OCI-LY3 (cell line): ENCODE results near the gene RECQL.

ENCODE experiments used
- H2AFZ ChIP-seq: fragments of 200-600, 300-600 bp; shearing (Covaris generic); 2 replicates; pipeline ENCODE4 v1.6.0; 2014; ENCODE audit warnings: antibody characterized with exemption, low read depth, low read length
- H3K27ac ChIP-seq: fragments of 200-600, 300-600 bp; sonication (generic); 2 replicates; pipeline ENCODE4 v1.5.1; 2014; ENCODE audit warnings: mild to moderate bottlenecking, low read length, moderate library complexity, mixed read lengths
- H3K27me3 ChIP-seq: fragments of 200-600, 300-600 bp; sonication (generic); 2 replicates; pipeline ENCODE4 v1.6.1; 2014; ENCODE audit warnings: low read depth, low read length, mixed read lengths
- H3K36me3 ChIP-seq: fragments of 200-600, 300-600 bp; sonication (generic); replicated peaks from 2 replicates; pipeline ENCODE3; 2014; ENCODE audit warnings: low read depth, low read length, mixed read lengths
- H3K4me1 ChIP-seq: fragments of 300-600, 200-600 bp; sonication (generic); 2 replicates; pipeline ENCODE4 v1.6.1; 2014; ENCODE audit warnings: low read length, mixed read lengths
- H3K4me2 ChIP-seq: fragments of 200-600, 300-600 bp; sonication (generic); 2 replicates; pipeline ENCODE4 v1.6.1; 2014; ENCODE audit warnings: low read length, mixed read lengths
- H3K4me3 ChIP-seq: fragments of 300-600, 200-600 bp; sonication (generic); 2 replicates; pipeline ENCODE4 v1.5.1; 2014; ENCODE audit warnings: antibody characterized with exemption, mild to moderate bottlenecking, low read length, moderate library complexity
- H3K79me2 ChIP-seq: fragments of 300-600, 200-600 bp; shearing (Covaris generic); 2 replicates; pipeline ENCODE4 v1.6.1; 2014; ENCODE audit warnings: mild to moderate bottlenecking, low read length, mixed read lengths
- H3K9ac ChIP-seq: fragments of 300-600, 200-600 bp; shearing (Covaris generic); 2 replicates; pipeline ENCODE4 v1.6.0; 2014; ENCODE audit warnings: mild to moderate bottlenecking, low read length, moderate library complexity
- H3K9me3 ChIP-seq: fragments of 200-600, 300-600 bp; shearing (Covaris generic); 2 replicates; pipeline ENCODE4 v1.6.1; 2014; ENCODE audit warnings: low read length, mixed read lengths; ENCODE audit not compliant: insufficient read depth
- H4K20me1 ChIP-seq: fragments of 200-600, 300-600 bp; sonication (generic); 2 replicates; pipeline ENCODE4 v1.6.1; 2016; ENCODE audit warnings: low read length, mixed read lengths; ENCODE audit not compliant: insufficient read depth
- CTCF ChIP-seq: fragments of 200-600, 300-600 bp; sonication (generic); IDR thresholded peaks from 2 replicates; pipeline ENCODE4 v1.5.1; 2014; ENCODE audit warnings: antibody characterized with exemption, low read length, low read depth
- EZH2phosphoT487 ChIP-seq: fragments of 200-600 bp; shearing (Covaris generic); IDR thresholded peaks from 2 replicates; pipeline ENCODE4 v1.6.1; 2018; ENCODE audit warnings: antibody characterized with exemption, mixed run types, low read depth

Gene RECQL

GRCh38 chr12:21459474-21459873 is 42.0 kb downstream of the RECQL start:
- Histone ChIP-seq H3K4me1 (no peaks in the 10 kb centered on the region), H3K27ac (no peak overlapping the region), H4K20me1 (no peaks in the 10 kb centered on the region), H3K9me3 (no peaks in the 10 kb centered on the region), H3K79me2 (no peaks in the 10 kb centered on the region), H3K4me2 (no peak overlapping the region), H3K9ac (no peak overlapping the region), H3K4me3 (no peak overlapping the region), H2AFZ (no peak overlapping the region), H3K27me3 (no peaks in the 10 kb centered on the region), H3K36me3 (peaks cover 32% of the 10 kb centered on the region)
- TF ChIP-seq EZH2phosphoT487 = no peak
- no peak for TF ChIP-seq CTCF

- Histone ChIP-seq H3K4me1 (peaks cover 15% of the 10 kb centered on the region), H2AFZ (no peak overlapping the region), H4K20me1 (no peaks in the 10 kb centered on the region), H3K9ac (no peak overlapping the region), H3K27ac (no peak overlapping the region), H3K9me3 (no peaks in the 10 kb centered on the region), H3K4me2 (no peak overlapping the region), H3K27me3 (no peaks in the 10 kb centered on the region), H3K36me3 (peaks cover 25% of the 10 kb centered on the region), H3K79me2 (no peaks in the 10 kb centered on the region), H3K4me3 (no peak overlapping the region)
- no peak for TF ChIP-seq CTCF
- TF ChIP-seq EZH2phosphoT487 = no peak
Measured at GRCh38 chr12:21456291-21456780, 45.1 kb downstream of the RECQL start.

GRCh38 chr12:21453312-21453852 is 48.1 kb downstream of the RECQL start:
- Histone ChIP-seq H3K4me3 (peak overlapping the region; percentile 26), H3K4me1 (peaks cover 15% of the 10 kb centered on the region), H3K27me3 (no peaks in the 10 kb centered on the region), H3K9me3 (no peaks in the 10 kb centered on the region), H3K36me3 (peaks cover 25% of the 10 kb centered on the region), H3K9ac (peak overlapping the region; percentile 7; the same call in 1 of the 2 replicates), H4K20me1 (no peaks in the 10 kb centered on the region), H3K4me2 (peak overlapping the region; percentile 67), H2AFZ (no peak overlapping the region), H3K27ac (peak overlapping the region; percentile 37; the same call in 1 of the 2 replicates), H3K79me2 (no peaks in the 10 kb centered on the region)
- TF ChIP-seq CTCF = no peak
- TF ChIP-seq EZH2phosphoT487 = no peak

- H3K4me3 ChIP-seq = no peak overlapping the region
- no peak overlapping the region for H3K9ac ChIP-seq
- no peaks in the 10 kb centered on the region for H3K9me3 ChIP-seq
- peaks cover 15% of the 10 kb centered on the region for H3K4me1 ChIP-seq
- H3K79me2 ChIP-seq = no peaks in the 10 kb centered on the region
- H2AFZ ChIP-seq = no peak overlapping the region
- H3K27ac ChIP-seq = no peak overlapping the region
- no peaks in the 10 kb centered on the region for H4K20me1 ChIP-seq
- H3K36me3 ChIP-seq = peaks cover 20% of the 10 kb centered on the region
- no peak overlapping the region for H3K4me2 ChIP-seq
- H3K27me3 ChIP-seq = no peaks in the 10 kb centered on the region
- TF ChIP-seq EZH2phosphoT487 = no peak
- peak; percentile 21; the same call in 1 of the 2 replicates for TF ChIP-seq CTCF
Measured at GRCh38 chr12:21451529-21451928, 49.9 kb downstream of the RECQL start.
